Measurements from ENCODE around the gene STXBP2.

DNA sequence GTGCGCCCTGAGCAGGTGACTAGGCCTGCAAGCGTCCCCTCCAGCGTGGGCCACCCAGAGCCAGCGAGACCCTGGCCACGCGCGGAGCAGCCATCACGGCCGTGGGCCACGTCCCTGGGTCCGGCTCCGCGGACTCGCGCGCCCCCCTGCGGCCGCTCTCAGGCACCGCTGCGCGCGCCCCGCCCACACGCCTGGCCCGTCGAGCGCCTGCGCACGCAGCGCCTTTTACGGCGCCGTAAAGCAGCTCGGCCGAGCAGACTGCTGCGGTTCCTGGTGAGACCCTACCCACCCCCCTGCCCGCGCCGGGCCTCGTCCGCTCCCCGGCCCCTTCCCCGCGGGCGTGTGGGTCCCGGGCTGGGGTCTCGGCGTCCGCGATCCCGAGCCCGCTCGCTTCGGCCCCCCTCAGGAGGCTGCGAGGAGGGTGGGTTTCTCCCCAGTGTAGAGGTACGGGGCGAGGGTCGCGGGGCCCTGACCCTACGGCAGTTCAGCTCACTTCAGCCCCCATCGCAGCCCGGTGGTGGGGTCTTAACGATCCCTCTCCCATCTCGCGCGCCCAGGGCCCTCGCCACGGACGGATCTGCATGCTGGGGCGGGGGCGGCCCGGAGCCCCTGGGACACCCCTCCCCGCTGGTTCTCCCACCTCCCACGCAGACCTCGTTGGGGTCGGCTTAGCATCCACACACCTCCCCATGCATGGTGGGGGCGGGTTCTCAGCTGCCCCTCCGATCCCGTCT is 43.9 kb downstream of the STXBP2 start, which contains the start of gene TRAPPC5:
- TF ChIP-seq, protein P1, sequence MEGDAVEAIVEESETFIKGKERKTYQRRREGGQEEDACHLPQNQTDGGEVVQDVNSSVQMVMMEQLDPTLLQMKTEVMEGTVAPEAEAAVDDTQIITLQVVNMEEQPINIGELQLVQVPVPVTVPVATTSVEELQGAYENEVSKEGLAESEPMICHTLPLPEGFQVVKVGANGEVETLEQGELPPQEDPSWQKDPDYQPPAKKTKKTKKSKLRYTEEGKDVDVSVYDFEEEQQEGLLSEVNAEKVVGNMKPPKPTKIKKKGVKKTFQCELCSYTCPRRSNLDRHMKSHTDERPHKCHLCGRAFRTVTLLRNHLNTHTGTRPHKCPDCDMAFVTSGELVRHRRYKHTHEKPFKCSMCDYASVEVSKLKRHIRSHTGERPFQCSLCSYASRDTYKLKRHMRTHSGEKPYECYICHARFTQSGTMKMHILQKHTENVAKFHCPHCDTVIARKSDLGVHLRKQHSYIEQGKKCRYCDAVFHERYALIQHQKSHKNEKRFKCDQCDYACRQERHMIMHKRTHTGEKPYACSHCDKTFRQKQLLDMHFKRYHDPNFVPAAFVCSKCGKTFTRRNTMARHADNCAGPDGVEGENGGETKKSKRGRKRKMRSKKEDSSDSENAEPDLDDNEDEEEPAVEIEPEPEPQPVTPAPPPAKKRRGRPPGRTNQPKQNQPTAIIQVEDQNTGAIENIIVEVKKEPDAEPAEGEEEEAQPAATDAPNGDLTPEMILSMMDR (IDR thresholded peaks at IDR 0.05; ENCODE audit: low read depth, low read length, missing input control), result peak; percentile 97
- TF ChIP-seq RXRA (IDR thresholded peaks at IDR 0.05) (no peak), TAF1 (conservative IDR thresholded peaks at IDR 0.05) (no peak)
